ENCODE results near the gene RPL32.

DNA sequence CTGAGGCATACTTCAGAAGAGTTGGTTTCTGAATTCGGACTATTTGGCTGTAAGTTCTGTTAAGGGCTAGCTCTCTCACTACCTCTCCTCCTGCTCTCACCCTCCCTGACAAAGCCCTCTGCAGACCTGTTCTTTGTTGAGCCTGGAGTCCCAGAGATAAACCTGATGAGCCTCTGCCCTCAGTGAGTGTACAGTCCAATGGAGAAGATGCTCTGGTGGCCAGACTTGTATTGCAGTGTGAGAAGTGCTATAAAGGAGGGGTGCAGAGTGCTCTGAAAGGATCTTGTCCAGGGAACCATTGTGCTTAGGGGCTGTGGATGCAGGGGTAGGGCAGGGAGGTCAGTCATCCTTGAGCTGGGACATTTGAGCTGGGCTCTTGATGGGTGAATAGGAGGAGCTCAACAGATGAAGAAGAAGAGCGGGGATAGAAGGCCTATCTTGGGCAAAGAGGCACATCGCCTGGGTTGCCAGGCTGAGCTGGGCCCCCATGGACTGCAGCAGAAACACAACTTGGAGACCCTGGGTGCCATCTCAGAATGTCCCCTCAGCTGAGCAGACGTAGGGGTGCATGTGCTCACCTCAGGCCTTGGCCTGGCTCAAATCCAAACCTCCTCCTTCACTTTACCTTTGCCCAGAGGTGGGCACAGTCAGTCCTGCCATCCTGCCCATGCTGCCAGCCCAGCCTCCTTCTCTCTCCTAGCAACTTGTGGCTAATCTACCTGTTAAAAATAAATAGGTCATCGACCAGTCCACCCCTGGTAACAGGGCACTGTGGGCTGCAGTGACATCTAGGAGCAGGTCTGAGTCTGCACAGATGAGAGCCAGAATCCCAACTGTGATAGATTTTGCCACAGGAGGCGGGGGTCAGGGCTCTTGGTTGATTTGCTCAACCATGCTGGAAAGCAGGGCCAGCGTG, 41.6 kb downstream of the RPL32 start:
- TF ChIP-seq, protein P1, sequence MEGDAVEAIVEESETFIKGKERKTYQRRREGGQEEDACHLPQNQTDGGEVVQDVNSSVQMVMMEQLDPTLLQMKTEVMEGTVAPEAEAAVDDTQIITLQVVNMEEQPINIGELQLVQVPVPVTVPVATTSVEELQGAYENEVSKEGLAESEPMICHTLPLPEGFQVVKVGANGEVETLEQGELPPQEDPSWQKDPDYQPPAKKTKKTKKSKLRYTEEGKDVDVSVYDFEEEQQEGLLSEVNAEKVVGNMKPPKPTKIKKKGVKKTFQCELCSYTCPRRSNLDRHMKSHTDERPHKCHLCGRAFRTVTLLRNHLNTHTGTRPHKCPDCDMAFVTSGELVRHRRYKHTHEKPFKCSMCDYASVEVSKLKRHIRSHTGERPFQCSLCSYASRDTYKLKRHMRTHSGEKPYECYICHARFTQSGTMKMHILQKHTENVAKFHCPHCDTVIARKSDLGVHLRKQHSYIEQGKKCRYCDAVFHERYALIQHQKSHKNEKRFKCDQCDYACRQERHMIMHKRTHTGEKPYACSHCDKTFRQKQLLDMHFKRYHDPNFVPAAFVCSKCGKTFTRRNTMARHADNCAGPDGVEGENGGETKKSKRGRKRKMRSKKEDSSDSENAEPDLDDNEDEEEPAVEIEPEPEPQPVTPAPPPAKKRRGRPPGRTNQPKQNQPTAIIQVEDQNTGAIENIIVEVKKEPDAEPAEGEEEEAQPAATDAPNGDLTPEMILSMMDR (IDR thresholded peaks at IDR 0.05; ENCODE audit: poor library complexity, severe bottlenecking) = no peak
- TF ChIP-seq TAF1 (IDR thresholded peaks at IDR 0.05; ENCODE audit: low read depth) (no peak), MXI1 (conservative IDR thresholded peaks at IDR 0.05; ENCODE audit: poor library complexity, severe bottlenecking) (no peak)
